ENCODE measurements around the gene DPYSL5.

DNA sequence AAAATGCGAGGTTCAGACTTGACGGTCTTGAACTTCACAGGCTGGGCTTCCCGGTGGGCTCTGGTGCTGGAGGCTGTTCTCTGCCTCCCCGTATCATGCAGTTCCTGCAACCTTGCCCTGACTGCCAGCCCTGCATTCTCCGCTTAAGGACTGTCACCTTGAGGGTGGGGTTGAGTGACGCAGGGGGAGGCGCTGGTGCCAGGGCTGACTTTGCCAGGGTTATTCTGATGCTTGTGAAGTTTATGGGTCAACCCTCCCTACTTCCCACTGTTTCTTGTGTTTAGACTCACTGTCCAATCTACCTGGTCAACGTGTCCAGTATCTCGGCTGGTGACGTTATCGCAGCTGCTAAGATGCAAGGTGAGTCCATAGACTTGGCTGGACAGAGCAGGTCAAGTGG is 85.0 kb downstream of the DPYSL5 start:
- TF ChIP-seq, protein P1, sequence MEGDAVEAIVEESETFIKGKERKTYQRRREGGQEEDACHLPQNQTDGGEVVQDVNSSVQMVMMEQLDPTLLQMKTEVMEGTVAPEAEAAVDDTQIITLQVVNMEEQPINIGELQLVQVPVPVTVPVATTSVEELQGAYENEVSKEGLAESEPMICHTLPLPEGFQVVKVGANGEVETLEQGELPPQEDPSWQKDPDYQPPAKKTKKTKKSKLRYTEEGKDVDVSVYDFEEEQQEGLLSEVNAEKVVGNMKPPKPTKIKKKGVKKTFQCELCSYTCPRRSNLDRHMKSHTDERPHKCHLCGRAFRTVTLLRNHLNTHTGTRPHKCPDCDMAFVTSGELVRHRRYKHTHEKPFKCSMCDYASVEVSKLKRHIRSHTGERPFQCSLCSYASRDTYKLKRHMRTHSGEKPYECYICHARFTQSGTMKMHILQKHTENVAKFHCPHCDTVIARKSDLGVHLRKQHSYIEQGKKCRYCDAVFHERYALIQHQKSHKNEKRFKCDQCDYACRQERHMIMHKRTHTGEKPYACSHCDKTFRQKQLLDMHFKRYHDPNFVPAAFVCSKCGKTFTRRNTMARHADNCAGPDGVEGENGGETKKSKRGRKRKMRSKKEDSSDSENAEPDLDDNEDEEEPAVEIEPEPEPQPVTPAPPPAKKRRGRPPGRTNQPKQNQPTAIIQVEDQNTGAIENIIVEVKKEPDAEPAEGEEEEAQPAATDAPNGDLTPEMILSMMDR (IDR thresholded peaks at IDR 0.05; ENCODE audit: low read depth, low read length), result no peak
- TF ChIP-seq EZH2phosphoT487 (IDR thresholded peaks at IDR 0.05; ENCODE audit: low read depth), result no peak
